Measurements from ENCODE around the gene MSANTD3. TPM values are rescaled to one million over a fixed set of nuclear protein-coding genes. Genes with fewer than 3 reads are reported as not detected.

Gene MSANTD3
- total and polyA plus RNA-seq, 2 of the 13 experiments (the other 11 are each of a cell fraction or from before 2014, with no cell fraction given) = 10.1 to 19.2 TPM

GRCh38 chr9:100452894-100453293 lies 26.0 kb downstream of the MSANTD3 start:
- no peaks in the 10 kb centered on the region for H4K20me1 ChIP-seq (ENCODE audit: insufficient read depth, low read length)
- no peak overlapping the region for H3K9ac ChIP-seq (ENCODE audit: insufficient read depth, low read depth, low read length)
- H3K4me1 ChIP-seq (ENCODE audit: insufficient read depth, low read length) = peaks cover 9% of the 10 kb centered on the region; the same call in 1 of the 2 replicates
- H3K9me3 ChIP-seq (ENCODE audit: low read length) = no peaks in the 10 kb centered on the region
- DNase-seq (ENCODE audit: low spot score) = no peak
- H3K4me2 ChIP-seq (ENCODE audit: low read depth, low read length) = no peak overlapping the region
- no peak overlapping the region for H3K4me3 ChIP-seq (replicated peaks in 1 of 3; ENCODE audit: insufficient read depth in 1 of 3, low read depth in 2 of 3, low read length in 3 of 3)
- no TSS peak for BruUV-seq (replicated peaks)
- no peaks in the 10 kb centered on the region for H3K27me3 ChIP-seq (ENCODE audit: control insufficient read depth in 1 of 2, insufficient read depth in 2 of 2, low read length in 2 of 2)
- intact Hi-C loops (cut with micrococcal nuclease; ENCODE audit: unreplicated experiment) (no loop called here), in situ Hi-C loops (cut with HindIII; ENCODE audit: extremely low pct_ligation_motif_present, low pct_unique_long_range_greater_than_20kb) (no loop called here)
- ChIA-PET CTCF (ENCODE audit: low intra/inter-chr PET ratio, low total read pairs) (no interaction called here), POLR2A (no interaction called here)
- no peak overlapping the region for H2AFZ ChIP-seq (ENCODE audit: low read length)
- no peak for FAIRE-seq
- 100% methylated on average over 2 of the region's 2 CpGs for WGBS (ENCODE audit: low lambda C conversion rate)
- no peaks in the 10 kb centered on the region for H3K79me2 ChIP-seq (ENCODE audit: insufficient read depth, low read length)
- ATAC-seq = no peak
- no peak overlapping the region for H3K27ac ChIP-seq (ENCODE audit: extremely low read length, insufficient read depth, low read length)
- peaks cover 1 to 2% of the 10 kb centered on the region in 2 experiments; a peak in 4 of 5 replicates for H3K36me3 ChIP-seq (replicated peaks in 1 of 2; ENCODE audit: control insufficient read depth in 1 of 2, insufficient read depth in 2 of 2, low read length in 2 of 2)
- TF ChIP-seq HNF1A (IDR thresholded peaks at IDR 0.05; ENCODE audit: low read depth) (no peak), HNF1A (CRISPR knock-in tag; IDR thresholded peaks at IDR 0.05; ENCODE audit: borderline replicate concordance) (no peak), MAFG (CRISPR knock-in tag; IDR thresholded peaks at IDR 0.05) (no peak)
- TF ChIP-seq, protein P1, sequence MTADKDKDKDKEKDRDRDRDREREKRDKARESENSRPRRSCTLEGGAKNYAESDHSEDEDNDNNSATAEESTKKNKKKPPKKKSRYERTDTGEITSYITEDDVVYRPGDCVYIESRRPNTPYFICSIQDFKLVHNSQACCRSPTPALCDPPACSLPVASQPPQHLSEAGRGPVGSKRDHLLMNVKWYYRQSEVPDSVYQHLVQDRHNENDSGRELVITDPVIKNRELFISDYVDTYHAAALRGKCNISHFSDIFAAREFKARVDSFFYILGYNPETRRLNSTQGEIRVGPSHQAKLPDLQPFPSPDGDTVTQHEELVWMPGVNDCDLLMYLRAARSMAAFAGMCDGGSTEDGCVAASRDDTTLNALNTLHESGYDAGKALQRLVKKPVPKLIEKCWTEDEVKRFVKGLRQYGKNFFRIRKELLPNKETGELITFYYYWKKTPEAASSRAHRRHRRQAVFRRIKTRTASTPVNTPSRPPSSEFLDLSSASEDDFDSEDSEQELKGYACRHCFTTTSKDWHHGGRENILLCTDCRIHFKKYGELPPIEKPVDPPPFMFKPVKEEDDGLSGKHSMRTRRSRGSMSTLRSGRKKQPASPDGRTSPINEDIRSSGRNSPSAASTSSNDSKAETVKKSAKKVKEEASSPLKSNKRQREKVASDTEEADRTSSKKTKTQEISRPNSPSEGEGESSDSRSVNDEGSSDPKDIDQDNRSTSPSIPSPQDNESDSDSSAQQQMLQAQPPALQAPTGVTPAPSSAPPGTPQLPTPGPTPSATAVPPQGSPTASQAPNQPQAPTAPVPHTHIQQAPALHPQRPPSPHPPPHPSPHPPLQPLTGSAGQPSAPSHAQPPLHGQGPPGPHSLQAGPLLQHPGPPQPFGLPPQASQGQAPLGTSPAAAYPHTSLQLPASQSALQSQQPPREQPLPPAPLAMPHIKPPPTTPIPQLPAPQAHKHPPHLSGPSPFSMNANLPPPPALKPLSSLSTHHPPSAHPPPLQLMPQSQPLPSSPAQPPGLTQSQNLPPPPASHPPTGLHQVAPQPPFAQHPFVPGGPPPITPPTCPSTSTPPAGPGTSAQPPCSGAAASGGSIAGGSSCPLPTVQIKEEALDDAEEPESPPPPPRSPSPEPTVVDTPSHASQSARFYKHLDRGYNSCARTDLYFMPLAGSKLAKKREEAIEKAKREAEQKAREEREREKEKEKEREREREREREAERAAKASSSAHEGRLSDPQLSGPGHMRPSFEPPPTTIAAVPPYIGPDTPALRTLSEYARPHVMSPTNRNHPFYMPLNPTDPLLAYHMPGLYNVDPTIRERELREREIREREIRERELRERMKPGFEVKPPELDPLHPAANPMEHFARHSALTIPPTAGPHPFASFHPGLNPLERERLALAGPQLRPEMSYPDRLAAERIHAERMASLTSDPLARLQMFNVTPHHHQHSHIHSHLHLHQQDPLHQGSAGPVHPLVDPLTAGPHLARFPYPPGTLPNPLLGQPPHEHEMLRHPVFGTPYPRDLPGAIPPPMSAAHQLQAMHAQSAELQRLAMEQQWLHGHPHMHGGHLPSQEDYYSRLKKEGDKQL (CRISPR knock-in tag; IDR thresholded peaks at IDR 0.05; ENCODE audit: low read depth) = no peak
- TF ChIP-seq, protein P2, sequence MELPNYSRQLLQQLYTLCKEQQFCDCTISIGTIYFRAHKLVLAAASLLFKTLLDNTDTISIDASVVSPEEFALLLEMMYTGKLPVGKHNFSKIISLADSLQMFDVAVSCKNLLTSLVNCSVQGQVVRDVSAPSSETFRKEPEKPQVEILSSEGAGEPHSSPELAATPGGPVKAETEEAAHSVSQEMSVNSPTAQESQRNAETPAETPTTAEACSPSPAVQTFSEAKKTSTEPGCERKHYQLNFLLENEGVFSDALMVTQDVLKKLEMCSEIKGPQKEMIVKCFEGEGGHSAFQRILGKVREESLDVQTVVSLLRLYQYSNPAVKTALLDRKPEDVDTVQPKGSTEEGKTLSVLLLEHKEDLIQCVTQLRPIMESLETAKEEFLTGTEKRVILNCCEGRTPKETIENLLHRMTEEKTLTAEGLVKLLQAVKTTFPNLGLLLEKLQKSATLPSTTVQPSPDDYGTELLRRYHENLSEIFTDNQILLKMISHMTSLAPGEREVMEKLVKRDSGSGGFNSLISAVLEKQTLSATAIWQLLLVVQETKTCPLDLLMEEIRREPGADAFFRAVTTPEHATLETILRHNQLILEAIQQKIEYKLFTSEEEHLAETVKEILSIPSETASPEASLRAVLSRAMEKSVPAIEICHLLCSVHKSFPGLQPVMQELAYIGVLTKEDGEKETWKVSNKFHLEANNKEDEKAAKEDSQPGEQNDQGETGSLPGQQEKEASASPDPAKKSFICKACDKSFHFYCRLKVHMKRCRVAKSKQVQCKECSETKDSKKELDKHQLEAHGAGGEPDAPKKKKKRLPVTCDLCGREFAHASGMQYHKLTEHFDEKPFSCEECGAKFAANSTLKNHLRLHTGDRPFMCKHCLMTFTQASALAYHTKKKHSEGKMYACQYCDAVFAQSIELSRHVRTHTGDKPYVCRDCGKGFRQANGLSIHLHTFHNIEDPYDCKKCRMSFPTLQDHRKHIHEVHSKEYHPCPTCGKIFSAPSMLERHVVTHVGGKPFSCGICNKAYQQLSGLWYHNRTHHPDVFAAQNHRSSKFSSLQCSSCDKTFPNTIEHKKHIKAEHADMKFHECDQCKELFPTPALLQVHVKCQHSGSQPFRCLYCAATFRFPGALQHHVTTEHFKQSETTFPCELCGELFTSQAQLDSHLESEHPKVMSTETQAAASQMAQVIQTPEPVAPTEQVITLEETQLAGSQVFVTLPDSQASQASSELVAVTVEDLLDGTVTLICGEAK (IDR thresholded peaks at IDR 0.05) = no peak
- TF ChIP-seq, protein P2 (CRISPR knock-in tag; IDR thresholded peaks at IDR 0.05) = no peak
